ENCODE data around the gene NEDD4.

The NEDD4 gene

DNA sequence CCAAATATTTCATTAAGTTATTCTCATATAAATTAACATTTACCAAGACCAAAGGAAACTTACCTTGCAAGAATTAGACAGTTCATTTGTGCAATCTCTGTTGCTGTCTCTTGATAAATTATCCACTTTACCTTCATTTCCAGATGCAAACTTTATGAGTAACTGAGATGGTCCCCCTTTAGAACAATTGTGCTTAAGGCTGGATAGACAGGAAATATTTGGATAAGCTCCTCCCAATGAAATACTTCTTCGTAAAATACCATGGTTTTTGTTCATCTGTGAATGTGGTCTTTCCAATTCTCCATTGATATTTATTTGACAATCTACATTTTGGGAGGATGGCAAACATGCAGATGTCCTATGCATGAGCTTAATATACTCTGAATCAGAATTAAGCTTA, 78.2 kb downstream of the NEDD4 start:
- Histone ChIP-seq H3K27me3 (ENCODE audit: insufficient read depth, low read length) (no peaks in the 10 kb centered on the region), H3K4me3 (ENCODE audit: low read length) (no peak overlapping the region; the same call in 1 of the 2 replicates), H3K4me1 (ENCODE audit: insufficient read depth, low read length) (no peaks in the 10 kb centered on the region), H3K27ac (ENCODE audit: low read depth, low read length) (no peak overlapping the region), H3K9me3 (ENCODE audit: insufficient read depth, low read depth, low read length) (no peaks in the 10 kb centered on the region), H3K36me3 (ENCODE audit: insufficient read depth, low read length) (no peaks in the 10 kb centered on the region), H3K9ac (ENCODE audit: low read depth, low read length) (no peak overlapping the region)
- 100% methylated on average over 1 of the region's 1 CpG for WGBS

DNA sequence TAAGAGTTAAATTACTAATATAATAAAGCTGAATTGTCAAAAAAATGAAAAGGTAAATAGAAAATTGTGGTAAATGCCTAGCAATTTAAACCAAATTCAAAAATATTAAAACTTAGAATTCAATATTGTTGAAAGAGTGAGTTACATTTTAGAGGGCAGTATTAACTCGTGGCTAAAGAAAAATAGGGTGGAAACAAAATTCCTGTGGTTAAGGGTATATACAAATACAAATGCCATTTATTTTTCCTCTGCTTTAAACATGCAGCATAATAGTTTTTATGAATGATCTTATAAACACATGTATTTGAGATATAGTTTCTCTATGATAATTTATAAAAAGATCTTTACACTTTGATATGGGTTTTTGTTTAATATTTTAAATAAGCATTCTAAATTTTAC, 79.0 kb downstream of the NEDD4 start:
- Histone ChIP-seq H3K36me3 (ENCODE audit: insufficient read depth, low read length) (no peaks in the 10 kb centered on the region), H3K27ac (ENCODE audit: low read depth, low read length) (no peak overlapping the region), H3K27me3 (ENCODE audit: insufficient read depth, low read length) (no peaks in the 10 kb centered on the region), H3K9me3 (ENCODE audit: insufficient read depth, low read depth, low read length) (no peaks in the 10 kb centered on the region), H3K9ac (ENCODE audit: low read depth, low read length) (no peak overlapping the region), H3K4me3 (ENCODE audit: low read length) (no peak overlapping the region; the same call in 1 of the 2 replicates), H3K4me1 (ENCODE audit: insufficient read depth, low read length) (no peaks in the 10 kb centered on the region)
- WGBS: 80% methylated on average over 1 of the region's 1 CpG

DNA sequence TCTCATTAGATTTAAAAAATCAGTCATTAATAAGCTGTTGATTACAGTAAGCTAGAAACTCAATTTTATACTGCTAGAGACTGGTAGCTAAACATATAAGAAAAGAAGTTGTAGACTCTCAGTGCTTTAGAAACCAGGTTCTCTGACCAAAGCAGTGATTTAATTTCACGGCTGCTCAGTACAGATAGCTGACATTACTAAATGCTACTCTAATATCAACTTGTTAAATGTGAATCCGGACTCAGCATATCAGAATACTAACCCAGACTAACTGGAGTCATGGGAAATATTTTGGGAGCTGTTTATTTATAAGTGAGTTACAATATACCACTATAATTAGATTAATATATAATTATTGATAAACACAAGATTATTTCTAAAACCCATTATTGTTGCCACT, 80.4 kb downstream of the NEDD4 start:
- Histone ChIP-seq H3K4me1 (ENCODE audit: insufficient read depth, low read length) (no peaks in the 10 kb centered on the region), H3K36me3 (ENCODE audit: insufficient read depth, low read length) (no peaks in the 10 kb centered on the region), H3K27me3 (ENCODE audit: insufficient read depth, low read length) (no peaks in the 10 kb centered on the region), H3K4me3 (ENCODE audit: low read length) (no peak overlapping the region), H3K9ac (ENCODE audit: low read depth, low read length) (no peak overlapping the region), H3K27ac (ENCODE audit: low read depth, low read length) (no peak overlapping the region), H3K9me3 (ENCODE audit: insufficient read depth, low read depth, low read length) (no peaks in the 10 kb centered on the region)
- 93% methylated on average over 2 of the region's 2 CpGs for WGBS

GRCh38 chr15:55909036-55909811, 84.2 kb downstream of the NEDD4 start:
- H3K9ac ChIP-seq (ENCODE audit: low read depth, low read length): no peak overlapping the region

GRCh38 chr15:55907797-55908196, 85.6 kb downstream of the NEDD4 start:
- Histone ChIP-seq H3K4me3 (ENCODE audit: low read length) (no peak overlapping the region), H3K4me1 (ENCODE audit: insufficient read depth, low read length) (no peaks in the 10 kb centered on the region), H3K9ac (ENCODE audit: low read depth, low read length) (no peak overlapping the region), H3K36me3 (ENCODE audit: insufficient read depth, low read length) (no peaks in the 10 kb centered on the region), H3K27ac (ENCODE audit: low read depth, low read length) (no peak overlapping the region), H3K27me3 (ENCODE audit: insufficient read depth, low read length) (no peaks in the 10 kb centered on the region), H3K9me3 (ENCODE audit: insufficient read depth, low read depth, low read length) (no peaks in the 10 kb centered on the region)
- WGBS: 86% methylated on average over 4 of the region's 4 CpGs

More at GRCh38 chr15:55909036-55909811, 84.2 kb downstream of the NEDD4 start:
- no peak overlapping the region for H3K4me3 ChIP-seq (ENCODE audit: low read length)
- H3K9me3 ChIP-seq (ENCODE audit: insufficient read depth, low read depth, low read length): no peaks in the 10 kb centered on the region
- no peaks in the 10 kb centered on the region for H3K27me3 ChIP-seq (ENCODE audit: insufficient read depth, low read length)
- no peak overlapping the region for H3K27ac ChIP-seq (ENCODE audit: low read depth, low read length)
- no peaks in the 10 kb centered on the region for H3K36me3 ChIP-seq (ENCODE audit: insufficient read depth, low read length)
- H3K4me1 ChIP-seq (ENCODE audit: insufficient read depth, low read length): no peaks in the 10 kb centered on the region
- 89% methylated on average over 9 of the region's 9 CpGs for WGBS

- Histone ChIP-seq H3K9ac (ENCODE audit: low read depth, low read length) (no peak overlapping the region), H3K36me3 (ENCODE audit: insufficient read depth, low read length) (no peaks in the 10 kb centered on the region), H3K4me1 (ENCODE audit: insufficient read depth, low read length) (no peaks in the 10 kb centered on the region), H3K4me3 (ENCODE audit: low read length) (no peak overlapping the region), H3K9me3 (ENCODE audit: insufficient read depth, low read depth, low read length) (no peaks in the 10 kb centered on the region), H3K27ac (ENCODE audit: low read depth, low read length) (no peak overlapping the region), H3K27me3 (ENCODE audit: insufficient read depth, low read length) (no peaks in the 10 kb centered on the region)
- 92% methylated on average over 2 of the region's 4 CpGs for WGBS
These were observed 90.4 kb downstream of the NEDD4 start for GRCh38 chr15:55902981-55903380.

GRCh38 chr15:55900019-55900418, 93.4 kb downstream of the NEDD4 start:
- no peaks in the 10 kb centered on the region for H3K27me3 ChIP-seq (ENCODE audit: insufficient read depth, low read length)
- H3K9ac ChIP-seq (ENCODE audit: low read depth, low read length): no peak overlapping the region
- no peaks in the 10 kb centered on the region for H3K9me3 ChIP-seq (ENCODE audit: insufficient read depth, low read depth, low read length)
- no peak overlapping the region for H3K27ac ChIP-seq (ENCODE audit: low read depth, low read length)
- H3K4me1 ChIP-seq (ENCODE audit: insufficient read depth, low read length): 0 out of 2 replicates have a peak, but pooled peaks cover 5% of the 10 kb centered on the region
- 77% methylated on average over 3 of the region's 3 CpGs for WGBS
- H3K36me3 ChIP-seq (ENCODE audit: insufficient read depth, low read length): no peaks in the 10 kb centered on the region
- H3K4me3 ChIP-seq (ENCODE audit: low read length): no peak overlapping the region

DNA sequence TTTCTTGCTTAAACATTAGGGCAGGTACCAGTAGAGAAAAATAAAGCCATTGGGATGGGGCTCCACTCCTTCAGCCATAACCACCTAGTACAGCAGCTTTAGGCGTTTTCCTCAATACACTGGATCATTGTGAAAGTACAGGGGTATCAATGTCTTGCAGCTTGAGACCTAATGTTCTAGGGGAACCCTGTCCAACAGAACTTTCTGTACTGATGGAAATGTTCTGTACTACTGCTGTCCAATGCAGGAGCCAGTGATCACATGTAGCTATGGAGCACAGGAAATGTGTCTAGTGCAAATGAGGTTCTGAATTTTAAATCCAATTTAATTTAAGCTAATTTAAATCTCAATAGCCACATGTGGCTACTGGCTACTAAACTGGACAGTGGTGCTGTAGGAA, 93.9 kb downstream of the NEDD4 start:
- Histone ChIP-seq H3K27ac (ENCODE audit: low read depth, low read length) (no peak overlapping the region), H3K9me3 (ENCODE audit: insufficient read depth, low read depth, low read length) (no peaks in the 10 kb centered on the region), H3K36me3 (ENCODE audit: insufficient read depth, low read length) (no peaks in the 10 kb centered on the region), H3K4me3 (ENCODE audit: low read length) (no peak overlapping the region), H3K4me1 (ENCODE audit: insufficient read depth, low read length) (0 out of 2 replicates have a peak, but pooled peaks cover 5% of the 10 kb centered on the region), H3K9ac (ENCODE audit: low read depth, low read length) (no peak overlapping the region), H3K27me3 (ENCODE audit: insufficient read depth, low read length) (no peaks in the 10 kb centered on the region)
- 91% methylated on average over 1 of the region's 1 CpG for WGBS

GRCh38 chr15:55897560-55898336, 95.7 kb downstream of the NEDD4 start:
- Histone ChIP-seq H3K27me3 (ENCODE audit: insufficient read depth, low read length) (no peaks in the 10 kb centered on the region), H3K9me3 (ENCODE audit: insufficient read depth, low read depth, low read length) (no peaks in the 10 kb centered on the region), H3K9ac (ENCODE audit: low read depth, low read length) (no peak overlapping the region), H3K4me3 (ENCODE audit: low read length) (no peak overlapping the region), H3K27ac (ENCODE audit: low read depth, low read length) (no peak overlapping the region), H3K4me1 (ENCODE audit: insufficient read depth, low read length) (0 out of 2 replicates have a peak, but pooled peaks cover 5% of the 10 kb centered on the region), H3K36me3 (ENCODE audit: insufficient read depth, low read length) (no peaks in the 10 kb centered on the region)
- WGBS: 43% methylated on average over 6 of the region's 6 CpGs

DNA sequence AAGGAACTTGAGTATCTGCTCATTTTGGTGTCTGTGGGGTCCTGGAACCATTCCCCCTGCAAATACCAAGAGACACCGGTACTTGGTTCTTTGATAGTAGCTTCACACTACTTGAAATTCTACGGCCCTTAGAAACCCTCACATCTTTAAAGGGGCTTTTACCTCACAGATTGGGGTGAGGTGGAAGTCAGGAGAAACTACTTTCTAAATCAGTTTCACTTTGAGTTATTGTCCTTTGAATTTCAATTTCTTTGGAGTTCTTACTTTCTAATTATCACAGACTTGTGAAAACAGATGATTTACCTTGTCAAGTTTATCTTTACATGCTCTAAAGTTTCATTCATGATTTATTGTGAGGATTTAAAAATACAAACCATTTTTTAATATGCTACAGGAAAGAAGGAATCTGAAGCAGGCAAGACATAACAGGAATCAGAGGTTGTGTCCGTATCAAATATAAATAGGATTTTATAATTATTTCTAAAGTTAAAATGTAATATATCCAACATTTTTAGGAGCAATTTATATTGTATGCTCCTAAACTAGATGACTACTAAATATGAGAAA, 98.9 kb downstream of the NEDD4 start:
- Histone ChIP-seq H3K9me3 (ENCODE audit: insufficient read depth, low read depth, low read length) (no peaks in the 10 kb centered on the region), H3K27ac (ENCODE audit: low read depth, low read length) (no peak overlapping the region), H3K36me3 (ENCODE audit: insufficient read depth, low read length) (no peaks in the 10 kb centered on the region), H3K9ac (ENCODE audit: low read depth, low read length) (no peak overlapping the region), H3K4me1 (ENCODE audit: insufficient read depth, low read length) (peaks cover 13% of the 10 kb centered on the region; the same call in 1 of the 2 replicates), H3K4me3 (ENCODE audit: low read length) (no peak overlapping the region), H3K27me3 (ENCODE audit: insufficient read depth, low read length) (no peaks in the 10 kb centered on the region)
- 89% methylated on average over 1 of the region's 3 CpGs for WGBS

DNA sequence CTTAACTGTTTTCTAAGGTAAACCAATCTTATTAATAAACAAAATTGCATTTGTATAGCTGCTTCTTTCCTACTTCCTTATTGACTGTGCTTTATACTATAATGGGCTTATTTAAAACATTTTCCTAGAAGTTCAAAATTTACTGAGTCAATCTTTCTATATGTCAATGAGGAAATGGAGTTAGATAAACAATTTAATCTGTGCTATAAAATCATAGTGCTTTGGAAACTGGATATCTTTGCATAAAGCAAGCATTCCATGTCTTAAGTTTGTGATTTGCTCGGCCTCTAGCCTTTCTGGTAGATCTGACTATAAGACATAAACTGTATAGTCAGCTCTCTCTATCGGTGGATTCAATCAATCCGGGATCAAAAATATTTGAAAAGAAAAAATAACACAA, 99.6 kb downstream of the NEDD4 start:
- Histone ChIP-seq H3K27ac (ENCODE audit: low read depth, low read length) (no peak overlapping the region), H3K27me3 (ENCODE audit: insufficient read depth, low read length) (no peaks in the 10 kb centered on the region), H3K4me3 (ENCODE audit: low read length) (no peak overlapping the region), H3K9me3 (ENCODE audit: insufficient read depth, low read depth, low read length) (no peaks in the 10 kb centered on the region), H3K9ac (ENCODE audit: low read depth, low read length) (no peak overlapping the region), H3K36me3 (ENCODE audit: insufficient read depth, low read length) (no peaks in the 10 kb centered on the region), H3K4me1 (ENCODE audit: insufficient read depth, low read length) (peaks cover 13% of the 10 kb centered on the region; the same call in 1 of the 2 replicates)
- 89% methylated on average over 2 of the region's 3 CpGs for WGBS
